ENCODE data around the gene PROKR2. TPM values are rescaled to one million over a fixed set of nuclear protein-coding genes. Genes with fewer than 3 reads are reported as not detected.

The PROKR2 gene
- polyA plus RNA-seq, 1 donor (not counting 4 experiments of a cell fraction or from before 2014, with no cell fraction given) = not detected

DNA sequence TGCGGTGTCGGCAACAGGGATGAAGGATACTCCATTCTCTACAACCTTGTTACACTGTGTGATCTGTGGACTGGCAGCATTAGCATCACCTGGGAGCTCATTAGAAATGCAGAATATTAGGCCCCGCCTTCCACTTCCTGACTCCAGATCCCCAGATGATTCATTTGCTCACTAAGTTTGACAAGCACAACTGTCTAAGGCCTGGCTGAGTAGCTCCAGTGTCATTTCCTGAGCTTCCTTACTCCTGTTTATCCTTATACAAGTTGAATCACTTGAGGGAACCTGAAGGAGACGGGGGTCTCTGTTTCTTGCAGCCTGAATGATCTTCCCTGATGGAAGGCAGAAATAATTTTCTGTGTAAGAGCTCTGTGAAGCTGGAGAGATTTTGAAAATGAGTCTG, 32.7 kb upstream of the PROKR2 start:
- Histone ChIP-seq H4K20me1 (ENCODE audit: control insufficient read depth, extremely low read depth, insufficient read depth, low read length) (no peaks in the 10 kb centered on the region), H3K36me3 (ENCODE audit: control insufficient read depth in 2 of 2, extremely low read depth in 1 of 2, insufficient read depth in 2 of 2, low read length in 2 of 2) (no peaks in the 10 kb centered on the region), H3K9me1 (ENCODE audit: control insufficient read depth, extremely low read depth, insufficient read depth, low read length) (no peaks in the 10 kb centered on the region), H3K27me3 (ENCODE audit: control insufficient read depth, extremely low read depth, insufficient read depth, low read length) (no peaks in the 10 kb centered on the region), H3K27ac (ENCODE audit: control insufficient read depth, insufficient read depth, low read length) (no peak overlapping the region), H3K9ac (ENCODE audit: control insufficient read depth, extremely low read depth, insufficient read depth, low read length) (no peak overlapping the region), H3K4me2 (ENCODE audit: control insufficient read depth, extremely low read depth, insufficient read depth, low read depth, low read length) (no peak overlapping the region), H3K4me1 (ENCODE audit: control insufficient read depth, extremely low read depth, insufficient read depth, low read length) (peaks cover 4% of the 10 kb centered on the region), H3K79me2 (ENCODE audit: control insufficient read depth, insufficient read depth, low read length) (no peaks in the 10 kb centered on the region), H3K4me3 (ENCODE audit: control insufficient read depth in 2 of 3, extremely low read depth in 1 of 3, insufficient read depth in 2 of 3, low read depth in 1 of 3, low read length in 3 of 3) (no peak overlapping the region), H2AFZ (ENCODE audit: control insufficient read depth, low read length) (no peak overlapping the region), H3K9me3 (ENCODE audit: control insufficient read depth, low read depth, low read length) (no peaks in the 10 kb centered on the region)
- DNase-seq (ENCODE audit: low read depth, low spot score) (no peak), FAIRE-seq (no peak)
- no peak for TF ChIP-seq CTCF (optimal IDR thresholded peaks at IDR 0.05 in 1 of 3, IDR thresholded peaks at IDR 0.05 in 1 of 3, conservative IDR thresholded peaks at IDR 0.05 in 1 of 3; ENCODE audit: extremely low read depth in 1 of 3, insufficient read depth in 2 of 3, low read length in 3 of 3)
- dilution Hi-C loops (cut with MboI; ENCODE audit: extremely low pct_ligation_motif_present, low sequenced_read_pairs) = no loop called here

DNA sequence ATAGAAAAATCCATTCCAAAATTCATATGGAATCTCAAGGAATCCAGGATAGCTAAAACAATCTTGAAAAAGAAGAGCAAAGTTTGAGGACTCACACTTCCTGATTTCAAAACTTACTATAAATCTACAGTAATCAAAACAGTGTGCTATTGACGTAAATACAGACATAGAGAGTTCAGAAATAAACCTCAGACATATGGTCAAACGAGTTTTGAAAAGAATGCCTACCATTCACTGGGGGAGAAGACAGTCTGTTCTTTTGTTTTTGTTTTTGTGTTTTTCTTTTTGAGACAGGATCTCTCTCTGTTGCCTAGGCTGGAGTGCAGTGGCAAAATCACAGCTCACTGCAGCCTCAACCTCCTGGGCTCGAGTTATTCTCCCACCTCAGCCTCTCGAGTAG, 25.3 kb upstream of the PROKR2 start:
- dilution Hi-C loops (cut with MboI; ENCODE audit: extremely low pct_ligation_motif_present, low sequenced_read_pairs) = no loop called here
- no peaks in the 10 kb centered on the region for H3K9me1 ChIP-seq (ENCODE audit: control insufficient read depth, extremely low read depth, insufficient read depth, low read length)
- H3K36me3 ChIP-seq (ENCODE audit: control insufficient read depth in 2 of 2, extremely low read depth in 1 of 2, insufficient read depth in 2 of 2, low read length in 2 of 2) = no peaks in the 10 kb centered on the region
- no peaks in the 10 kb centered on the region for H3K9me3 ChIP-seq (ENCODE audit: control insufficient read depth, low read depth, low read length)
- no peaks in the 10 kb centered on the region for H3K27me3 ChIP-seq (ENCODE audit: control insufficient read depth, extremely low read depth, insufficient read depth, low read length)
- H3K4me1 ChIP-seq (ENCODE audit: control insufficient read depth, extremely low read depth, insufficient read depth, low read length) = no peaks in the 10 kb centered on the region
- no peak for TF ChIP-seq EZH2 (IDR thresholded peaks at IDR 0.05; ENCODE audit: low read length)
- TF ChIP-seq CTCF (optimal IDR thresholded peaks at IDR 0.05 in 1 of 3, IDR thresholded peaks at IDR 0.05 in 1 of 3, conservative IDR thresholded peaks at IDR 0.05 in 1 of 3; ENCODE audit: extremely low read depth in 1 of 3, insufficient read depth in 2 of 3, low read length in 3 of 3) = no peak
- no peak overlapping the region for H3K27ac ChIP-seq (ENCODE audit: control insufficient read depth, insufficient read depth, low read length)
- H4K20me1 ChIP-seq (ENCODE audit: control insufficient read depth, extremely low read depth, insufficient read depth, low read length) = no peaks in the 10 kb centered on the region
- DNase-seq (ENCODE audit: low read depth, low spot score) (no peak), FAIRE-seq (no peak)
- no peak overlapping the region for H3K9ac ChIP-seq (ENCODE audit: control insufficient read depth, extremely low read depth, insufficient read depth, low read length)
- H3K79me2 ChIP-seq (ENCODE audit: control insufficient read depth, insufficient read depth, low read length) = no peaks in the 10 kb centered on the region
- H2AFZ ChIP-seq (ENCODE audit: control insufficient read depth, low read length) = no peak overlapping the region
- no peak overlapping the region for H3K4me2 ChIP-seq (ENCODE audit: control insufficient read depth, extremely low read depth, insufficient read depth, low read depth, low read length)
- no peak overlapping the region for H3K4me3 ChIP-seq (ENCODE audit: control insufficient read depth in 2 of 3, extremely low read depth in 1 of 3, insufficient read depth in 2 of 3, low read depth in 1 of 3, low read length in 3 of 3)
